NCI-H146 treated with DMSO at 0.1 percent for 48 hours (cell line): ENCODE measurements around the gene TRAK2.

Experiments
- DNase-seq: peaks from one replicate; lab custom pipeline; 2025; ENCODE audit not compliant: unreplicated experiment; lab: John Stamatoyannopoulos, UW

TRAK2 gene

GRCh38 chr2:201363857-201364560 lies 87.2 kb downstream of the TRAK2 start:
- DNase-seq, result peak; percentile 6

GRCh38 chr2:201362396-201362795 lies 88.9 kb downstream of the TRAK2 start:
- no peak for DNase-seq

- no peak for DNase-seq
Measured at GRCh38 chr2:201361078-201361733, 90.1 kb downstream of the TRAK2 start.

- DNase-seq, result no peak
Measured at GRCh38 chr2:201360256-201360655, 91.0 kb downstream of the TRAK2 start.

GRCh38 chr2:201358684-201359083 lies 92.6 kb downstream of the TRAK2 start:
- DNase-seq, result no peak

GRCh38 chr2:201357221-201357620 lies 94.0 kb downstream of the TRAK2 start, which contains the start of gene FLACC1:
TSS of gene FLACC1 (minus strand) at chr2:201357345. CDS start at chr2:201351404, 5,941 bp downstream.
- no peak for DNase-seq

GRCh38 chr2:201353116-201353515 lies 98.1 kb downstream of the TRAK2 start:
- no peak for DNase-seq

GRCh38 chr2:201350879-201351278 lies 100.4 kb downstream of the TRAK2 start:
- DNase-seq, result no peak

GRCh38 chr2:201349601-201350000 lies 101.7 kb downstream of the TRAK2 start:
- DNase-seq, result no peak

- no peak for DNase-seq
Measured at GRCh38 chr2:201348758-201349157, 102.5 kb downstream of the TRAK2 start.

- no peak for DNase-seq
Measured at GRCh38 chr2:201347138-201347537, 104.1 kb downstream of the TRAK2 start.

GRCh38 chr2:201345625-201346213 lies 105.5 kb downstream of the TRAK2 start:
- DNase-seq, result no peak

- DNase-seq, result no peak
Measured at GRCh38 chr2:201344663-201345366, 106.4 kb downstream of the TRAK2 start.

GRCh38 chr2:201343559-201343958 lies 107.7 kb downstream of the TRAK2 start:
- DNase-seq, result no peak

GRCh38 chr2:201342923-201343322 lies 108.3 kb downstream of the TRAK2 start:
- no peak for DNase-seq

GRCh38 chr2:201329409-201329808 lies 121.8 kb downstream of the TRAK2 start:
- DNase-seq, result no peak

GRCh38 chr2:201327678-201328077 lies 123.6 kb downstream of the TRAK2 start:
- DNase-seq, result no peak
